Mesenchymal stem cell (in vitro differentiated cells and primary cell): ENCODE measurements around the gene TBX2.

Experiments
- DNase-seq: peaks from one replicate; pipeline ENCODE4 v3.0.0-alpha.2; 2013
- H2AFZ ChIP-seq: one replicate; pipeline ENCODE4 v1.6.1; 2013; ENCODE audit warnings: low read depth, mild to moderate bottlenecking, control low read depth, inconsistent platforms, low read length, moderate library complexity
- H2AK5ac ChIP-seq: 2 replicates; pipeline ENCODE4 v1.6.1; 2013; ENCODE audit warnings: low read length, moderate library complexity, mild to moderate bottlenecking, inconsistent platforms; ENCODE audit not compliant: severe bottlenecking
- H2BK120ac ChIP-seq: one replicate; pipeline ENCODE4 v1.6.1; 2013; ENCODE audit warnings: low read depth, mild to moderate bottlenecking, inconsistent platforms, low read length, moderate library complexity
- H2BK12ac ChIP-seq, 2 experiments: one replicate each; pipeline ENCODE4 v1.6.1; 2013; ENCODE audit warnings: inconsistent platforms in 2 of 2, low read length in 2 of 2, mild to moderate bottlenecking in 2 of 2, moderate library complexity in 2 of 2, control low read depth in 1 of 2
- H2BK15ac ChIP-seq: one replicate; pipeline ENCODE4 v1.6.1; 2013; ENCODE audit warnings: mild to moderate bottlenecking, low read depth, inconsistent platforms; ENCODE audit not compliant: poor library complexity, severe bottlenecking
- H2BK5ac ChIP-seq: 2 replicates; pipeline ENCODE4 v1.6.1; 2013; ENCODE audit warnings: low read depth, mild to moderate bottlenecking, low read length, control low read depth, inconsistent platforms; ENCODE audit not compliant: poor library complexity, severe bottlenecking
- H3K14ac ChIP-seq, 2 experiments: one replicate each; pipeline ENCODE4 v1.6.1; 2013; ENCODE audit warnings: inconsistent platforms in 2 of 2, low read length in 2 of 2, control low read depth in 1 of 2, mild to moderate bottlenecking in 1 of 2, moderate library complexity in 1 of 2
- H3K18ac ChIP-seq, 2 experiments: one replicate each; pipeline ENCODE4 v1.6.1; 2013; ENCODE audit warnings: inconsistent platforms in 2 of 2, low read length in 2 of 2, control low read depth in 1 of 2, low read depth in 1 of 2, mild to moderate bottlenecking in 1 of 2
- H3K23ac ChIP-seq, 2 experiments: one replicate each; pipeline ENCODE4 v1.6.1; 2013; ENCODE audit warnings: inconsistent platforms in 2 of 2, low read length in 2 of 2, mild to moderate bottlenecking in 2 of 2, moderate library complexity in 2 of 2, control low read depth in 1 of 2
- H3K27ac ChIP-seq: 2 replicates; pipeline ENCODE4 v1.5.1; 2013; ENCODE audit warnings: mild to moderate bottlenecking, moderate library complexity, low read length, control low read depth, inconsistent platforms; ENCODE audit not compliant: poor library complexity, severe bottlenecking
- H3K27me3 ChIP-seq, 2 experiments: 2 replicates each; pipeline versions ENCODE4 v1.6.1 to v1.7.0; 2013; ENCODE audit warnings: low read length in 2 of 2, mild to moderate bottlenecking in 2 of 2, moderate library complexity in 2 of 2, control low read depth in 1 of 2, inconsistent platforms in 1 of 2; ENCODE audit not compliant: control insufficient read depth in 1 of 2, insufficient read depth in 1 of 2
- H3K36me3 ChIP-seq, 2 experiments: 2 replicates each; pipeline versions ENCODE4 v1.6.1 to v1.7.0; 2013; ENCODE audit warnings: low read length in 2 of 2, control low read depth in 1 of 2, inconsistent platforms in 1 of 2, low read depth in 1 of 2, mild to moderate bottlenecking in 1 of 2; ENCODE audit not compliant: insufficient read depth in 2 of 2, control insufficient read depth in 1 of 2
- H3K4ac ChIP-seq, 2 experiments: one replicate each; pipeline ENCODE4 v1.6.1; 2013; ENCODE audit warnings: inconsistent platforms in 2 of 2, low read length in 2 of 2, mild to moderate bottlenecking in 2 of 2, moderate library complexity in 2 of 2, control low read depth in 1 of 2, low read depth in 1 of 2
- H3K4me1 ChIP-seq: 2 replicates; pipeline ENCODE4 v1.6.1; 2013; ENCODE audit warnings: low read depth, low read length, control low read depth; ENCODE audit not compliant: control insufficient read depth, insufficient read depth
- H3K4me2 ChIP-seq: 2 replicates; pipeline ENCODE4 v1.6.1; 2013; ENCODE audit warnings: low read length, mild to moderate bottlenecking, inconsistent platforms; ENCODE audit not compliant: poor library complexity, severe bottlenecking
- H3K4me3 ChIP-seq, 2 experiments: 2 replicates each; pipeline versions ENCODE4 v1.5.1 to v1.7.0; 2013; ENCODE audit warnings: low read length in 2 of 2, mild to moderate bottlenecking in 2 of 2, control low read depth in 1 of 2, low read depth in 1 of 2; ENCODE audit not compliant: insufficient read depth in 1 of 2
- H3K79me1 ChIP-seq: replicated peaks from 2 replicates; pipeline ENCODE4 v1.6.1; 2013; ENCODE audit warnings: mild to moderate bottlenecking, control low read depth, low read length, inconsistent platforms; ENCODE audit not compliant: poor library complexity, severe bottlenecking
- H3K9ac ChIP-seq: 2 replicates; pipeline ENCODE4 v1.7.0; 2013; ENCODE audit warnings: mild to moderate bottlenecking, low read length, moderate library complexity
- H3K9me3 ChIP-seq: 2 replicates; pipeline ENCODE4 v1.7.0; 2013; ENCODE audit warnings: mild to moderate bottlenecking, low read length; ENCODE audit not compliant: control insufficient read depth
- H4K8ac ChIP-seq: one replicate; pipeline ENCODE4 v1.6.1; 2013; ENCODE audit warnings: inconsistent platforms, mild to moderate bottlenecking, low read length, moderate library complexity
- H4K91ac ChIP-seq: one replicate; pipeline ENCODE4 v1.6.1; 2013; ENCODE audit warnings: mild to moderate bottlenecking, low read length, inconsistent platforms
- WGBS: methylation state at CpG from one replicate; pipeline ENCODE4 v1.1.7; 2013; ENCODE audit warnings: mixed read lengths; 5-methylcytosine and 5-hydroxymethylcytosine counted together

Gene TBX2

DNA sequence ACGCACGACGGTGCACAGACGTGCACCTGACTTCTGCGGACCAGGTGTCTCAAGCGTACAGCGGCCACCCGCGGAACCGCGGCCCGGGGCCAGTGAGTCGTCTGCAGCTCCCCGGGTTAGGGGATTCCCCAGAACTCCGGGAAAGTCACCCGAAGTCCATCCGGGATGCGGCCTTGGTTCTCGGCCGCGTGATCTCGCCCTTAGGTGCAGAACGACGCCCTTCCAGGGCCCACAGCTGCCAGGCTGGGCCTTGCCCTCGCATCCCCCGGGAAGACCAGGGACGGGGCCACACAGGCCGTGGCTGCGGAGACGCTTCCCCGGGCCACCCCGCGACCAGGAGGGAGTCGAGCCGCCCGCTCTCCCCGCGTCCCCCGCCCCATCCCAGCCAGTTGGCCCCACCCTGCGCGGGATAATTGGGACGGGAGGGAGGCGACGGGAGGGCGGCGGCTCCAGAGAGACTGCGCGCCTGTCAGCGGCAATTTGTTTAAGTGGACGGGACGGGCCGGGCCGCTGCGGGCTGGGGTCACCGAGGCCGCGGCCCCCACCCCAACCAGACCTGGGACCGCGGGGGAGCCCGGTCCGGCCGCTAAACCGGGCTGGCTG, 3.6 kb upstream of the TBX2 start:
- peak overlapping the region in 1 of 2 experiments; percentile 84 for H3K23ac ChIP-seq
- peak overlapping the region; percentile 46 for H4K8ac ChIP-seq
- peak overlapping the region in 1 of 2 experiments; percentile 84 for H3K14ac ChIP-seq
- H3K27me3 ChIP-seq = peaks cover 0 to 57% of the 10 kb centered on the region in 2 experiments
- peak overlapping the region; percentile 87 for H4K91ac ChIP-seq
- H2BK15ac ChIP-seq = peak overlapping the region; percentile 50
- no peak overlapping the region for H3K4me2 ChIP-seq
- no peaks in the 10 kb centered on the region for H3K79me1 ChIP-seq
- H2BK12ac ChIP-seq = peak overlapping the region; percentile 75 to 98
- peak overlapping the region; percentile 93 to 99 for H3K18ac ChIP-seq
- peak; percentile 48 for DNase-seq
- peak overlapping the region; percentile 73 for H3K9ac ChIP-seq
- H3K4ac ChIP-seq = peak overlapping the region; percentile 73 to 95
- no peaks in the 10 kb centered on the region for H3K36me3 ChIP-seq
- no peak overlapping the region for H3K27ac ChIP-seq
- H2AFZ ChIP-seq = no peak overlapping the region
- no peaks in the 10 kb centered on the region for H3K9me3 ChIP-seq
- WGBS = 15% methylated on average over 55 of the region's 63 CpGs
- H2BK120ac ChIP-seq = no peak overlapping the region
- no peak overlapping the region for H2BK5ac ChIP-seq
- peaks cover 41% of the 10 kb centered on the region for H3K4me1 ChIP-seq
- H3K4me3 ChIP-seq = peak overlapping the region in 1 of 2 experiments; percentile 70
- H2AK5ac ChIP-seq = no peak overlapping the region

DNA sequence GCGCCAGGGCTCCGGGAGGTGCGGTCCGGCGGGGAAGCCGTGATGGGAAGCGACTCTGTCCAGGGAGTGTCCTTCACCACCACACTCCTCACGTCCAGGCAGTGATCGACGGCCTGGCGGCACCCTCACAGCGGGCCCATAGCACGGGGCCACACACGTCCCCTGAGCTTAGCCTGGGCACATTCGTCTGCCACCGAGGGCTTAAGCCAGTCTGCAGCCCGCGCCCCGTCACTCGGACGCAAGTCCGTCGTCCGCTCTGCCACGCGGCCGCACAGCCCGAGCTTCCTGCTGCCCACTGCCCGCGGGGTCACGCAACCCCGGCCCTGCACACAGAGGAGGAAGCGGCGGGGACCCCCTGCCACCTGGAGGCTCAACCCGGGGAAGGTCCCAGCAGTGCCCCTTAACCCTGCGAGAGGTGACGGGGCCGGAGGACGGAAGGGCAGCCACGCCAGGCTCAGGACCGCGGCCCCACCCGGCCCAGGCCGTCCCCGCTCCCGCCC, 3.0 kb upstream of the TBX2 start:
- H3K4me2 ChIP-seq = peak overlapping the region; percentile 17
- peak overlapping the region; percentile 93 to 99 for H3K18ac ChIP-seq
- H3K27ac ChIP-seq = no peak overlapping the region
- H3K36me3 ChIP-seq = no peaks in the 10 kb centered on the region
- H3K23ac ChIP-seq = peak overlapping the region in 1 of 2 experiments; percentile 84
- no peaks in the 10 kb centered on the region for H3K9me3 ChIP-seq
- peaks cover 41% of the 10 kb centered on the region for H3K4me1 ChIP-seq
- peak overlapping the region in 1 of 2 experiments; percentile 70 for H3K4me3 ChIP-seq
- H2AFZ ChIP-seq = peak overlapping the region; percentile 44
- H2BK15ac ChIP-seq = peak overlapping the region; percentile 83
- peak overlapping the region; percentile 73 to 95 for H3K4ac ChIP-seq
- no peak overlapping the region for H2BK5ac ChIP-seq
- peak; percentile 46 for DNase-seq
- H3K79me1 ChIP-seq = no peaks in the 10 kb centered on the region
- peak overlapping the region; percentile 87 for H4K91ac ChIP-seq
- H4K8ac ChIP-seq = peak overlapping the region; percentile 98
- H2AK5ac ChIP-seq = no peak overlapping the region
- H3K9ac ChIP-seq = peak overlapping the region; percentile 73
- H2BK120ac ChIP-seq = peak overlapping the region; percentile 95
- peaks cover 0 to 58% of the 10 kb centered on the region in 2 experiments for H3K27me3 ChIP-seq
- WGBS = 10% methylated on average over 38 of the region's 46 CpGs
- H3K14ac ChIP-seq = peak overlapping the region in 1 of 2 experiments; percentile 96
- peak overlapping the region; percentile 98 for H2BK12ac ChIP-seq

DNA sequence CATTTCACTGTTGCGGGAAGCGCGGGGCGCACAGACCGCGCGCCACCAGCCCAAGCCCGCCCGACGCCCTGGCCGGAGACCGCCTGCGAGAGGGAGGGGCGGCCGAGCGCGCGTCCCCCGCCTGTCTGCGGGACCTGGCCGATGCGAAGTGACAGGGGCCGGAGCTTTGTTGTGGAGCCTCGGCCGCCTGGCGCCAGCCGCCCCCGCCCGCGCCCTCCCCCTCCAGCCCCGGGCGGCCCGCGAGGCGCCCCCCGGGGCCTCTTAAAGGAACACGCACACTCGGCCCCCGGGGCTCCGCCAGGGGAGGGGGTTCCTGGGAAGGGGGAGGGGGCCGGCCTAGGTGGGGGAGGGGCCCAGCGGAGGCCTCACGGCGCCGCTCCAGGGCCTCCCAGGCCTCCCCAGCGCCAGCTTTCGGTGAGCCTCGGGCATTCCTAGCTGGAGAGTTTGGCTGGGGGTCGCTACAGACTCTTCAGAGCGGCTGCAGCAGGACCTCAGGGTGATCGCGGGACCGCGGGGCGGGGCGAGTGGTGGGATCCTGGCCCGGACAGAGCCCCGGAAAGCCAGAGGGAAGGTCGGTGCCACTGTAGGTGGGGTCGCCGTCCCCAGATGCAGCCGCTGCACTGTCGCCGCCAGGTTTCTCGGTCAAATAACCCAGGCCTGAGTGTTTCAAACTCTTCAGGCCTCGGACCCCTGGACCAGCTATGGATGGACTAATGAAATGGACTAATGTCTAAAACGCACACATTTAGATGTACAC, 2.4 kb upstream of the TBX2 start:
- Histone ChIP-seq H3K9me3 (no peaks in the 10 kb centered on the region), H3K23ac (peak overlapping the region in 1 of 2 experiments; percentile 84), H4K91ac (peak overlapping the region; percentile 90), H3K14ac (peak overlapping the region in 1 of 2 experiments; percentile 96), H3K27me3 (peaks cover 0 to 64% of the 10 kb centered on the region in 2 experiments), H3K4me2 (peak overlapping the region; percentile 17), H3K9ac (peak overlapping the region; percentile 93), H2BK5ac (no peak overlapping the region), H3K4me3 (peak overlapping the region in 1 of 2 experiments; percentile 85), H2AK5ac (no peak overlapping the region), H3K36me3 (no peaks in the 10 kb centered on the region), H3K4ac (peak overlapping the region; percentile 92 to 95), H3K18ac (peak overlapping the region; percentile 93 to 99), H2BK12ac (peak overlapping the region; percentile 98), H2BK120ac (peak overlapping the region; percentile 95), H3K4me1 (peaks cover 41% of the 10 kb centered on the region), H4K8ac (peak overlapping the region; percentile 98), H3K79me1 (no peaks in the 10 kb centered on the region), H3K27ac (no peak overlapping the region), H2BK15ac (peak overlapping the region; percentile 83), H2AFZ (peak overlapping the region; percentile 44)
- DNase-seq = peak; percentile 70
- under 1% methylated on average over 36 of the region's 67 CpGs for WGBS

DNA sequence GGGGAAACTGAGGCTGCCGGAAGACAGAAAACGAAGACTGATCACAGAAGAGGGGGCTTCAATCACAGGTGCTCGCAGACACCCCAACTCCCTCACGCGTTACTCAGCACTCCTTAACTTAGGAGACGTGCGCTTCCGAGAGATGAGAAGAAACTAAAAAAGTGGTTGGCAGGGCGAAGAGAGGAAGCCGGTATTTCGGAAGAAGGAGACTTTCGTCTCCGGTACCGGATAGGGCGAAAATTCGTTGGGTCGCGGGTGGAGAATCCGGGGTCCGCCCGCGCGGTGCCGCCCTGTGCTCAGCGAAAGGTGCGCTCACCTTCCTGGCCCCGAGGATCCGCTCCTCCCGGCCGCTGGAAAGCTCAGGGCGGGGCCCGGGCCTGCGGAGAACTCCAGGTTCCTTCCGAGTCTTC, 917 bp upstream of the TBX2 start:
- peak overlapping the region in 1 of 2 experiments; percentile 0 for H3K23ac ChIP-seq
- H3K18ac ChIP-seq = peak overlapping the region; percentile 77 to 88
- H2AK5ac ChIP-seq = no peak overlapping the region
- H3K9me3 ChIP-seq = no peaks in the 10 kb centered on the region
- peaks cover 0 to 73% of the 10 kb centered on the region in 2 experiments for H3K27me3 ChIP-seq
- WGBS = 4% methylated on average over 27 of the region's 34 CpGs
- peak overlapping the region in 1 of 2 experiments; percentile 84 for H2BK12ac ChIP-seq
- no peaks in the 10 kb centered on the region for H3K79me1 ChIP-seq
- H2BK5ac ChIP-seq = no peak overlapping the region
- H4K8ac ChIP-seq = peak overlapping the region; percentile 55
- peak overlapping the region; percentile 70 for H2BK15ac ChIP-seq
- no peak overlapping the region for H2AFZ ChIP-seq
- peak overlapping the region; percentile 7 to 64 for H3K14ac ChIP-seq
- H2BK120ac ChIP-seq = peak overlapping the region; percentile 96
- no peak overlapping the region for H3K27ac ChIP-seq
- peak overlapping the region; percentile 88 for H4K91ac ChIP-seq
- H3K4ac ChIP-seq = peak overlapping the region; percentile 71 to 73
- H3K36me3 ChIP-seq = peaks cover 0 to 9% of the 10 kb centered on the region in 2 experiments
- H3K4me2 ChIP-seq = peak overlapping the region; percentile 85
- DNase-seq = no peak
- H3K4me1 ChIP-seq = peaks cover 44% of the 10 kb centered on the region
- H3K4me3 ChIP-seq = peak overlapping the region; percentile 47 to 85
- peak overlapping the region; percentile 93 for H3K9ac ChIP-seq
